Panc1 (cell line): Measurements from ENCODE around the gene FGF21. TPM values are rescaled to one million over a fixed set of nuclear protein-coding genes. Genes with fewer than 3 reads are reported as not detected.

Experiments used
- ATAC-seq: fragments of 200-7000 bp; cut with Tn5 transposase; 2 replicates; pipeline ENCODE4 v1.9.1; 2020; ENCODE audit warnings: mild to moderate bottlenecking, moderate library complexity
- BruUV-seq: library from RNA; stranded (reverse); fragments of 400-500 nt; replicated peaks from 2 replicates; lab custom pipeline; 2021; lab: Mats Ljungman, UMichigan
- CTCF ChIA-PET: fragments of 300-600 bp; sonication (Branson Sonifier 250); formaldehyde crosslinking; loops from one replicate; lab custom pipeline; 2022; ENCODE audit warnings: antibody characterized with exemption; lab: Charles Lee
- POLR2A ChIA-PET: fragments of 300-600 bp; sonication (Branson Sonifier 250); formaldehyde crosslinking; loops from one replicate; lab custom pipeline; 2022; ENCODE audit warnings: antibody characterized with exemption; lab: Charles Lee
- DNase-seq: peaks from one replicate; pipeline ENCODE4 v3.0.0-alpha.2; 2010; ENCODE audit warnings: low read depth, low spot score
- H3K27ac ChIP-seq: 2 replicates; pipeline ENCODE4 v1.5.1; 2011; ENCODE audit warnings: mild to moderate bottlenecking, low read length, inconsistent platforms
- H3K27me3 ChIP-seq: fragments of 200-500 bp; sonication (Bioruptor generic); 2 replicates; pipeline ENCODE4 v1.6.0; 2014; ENCODE audit warnings: low read length, inconsistent platforms; ENCODE audit not compliant: control insufficient read depth, insufficient read depth
- H3K36me3 ChIP-seq: fragments of 200-500 bp; sonication (Bioruptor generic); 2 replicates; pipeline ENCODE4 v1.5.1; 2014; ENCODE audit warnings: inconsistent platforms, mild to moderate bottlenecking, low read length, moderate library complexity; ENCODE audit not compliant: control insufficient read depth, insufficient read depth
- H3K4me1 ChIP-seq: 2 replicates; pipeline ENCODE4 v1.5.1; 2011; ENCODE audit warnings: inconsistent platforms, mild to moderate bottlenecking, low read length, moderate library complexity; ENCODE audit not compliant: control insufficient read depth, insufficient read depth
- H3K4me3 ChIP-seq, 2 experiments: 2 replicates each; pipeline ENCODE4 v1.5.1; 2011 to 2012; ENCODE audit warnings: low read depth in 2 of 2, low read length in 2 of 2, mild to moderate bottlenecking in 2 of 2, inconsistent platforms in 1 of 2, moderate library complexity in 1 of 2
- H3K9me3 ChIP-seq: fragments of 200-500 bp; sonication (Bioruptor generic); 2 replicates; pipeline ENCODE4 v1.5.1; 2014; ENCODE audit warnings: low read depth, mild to moderate bottlenecking, inconsistent platforms, low read length, moderate library complexity; ENCODE audit not compliant: control insufficient read depth, insufficient read depth
- CTCF ChIP-seq: fragments of 450-650 bp; IDR thresholded peaks from 2 replicates; pipeline ENCODE4 v1.5.1; 2017; ENCODE audit warnings: mild to moderate bottlenecking
- POLR2AphosphoS5 ChIP-seq: IDR thresholded peaks from 2 replicates; pipeline ENCODE4 v1.6.1; 2012; ENCODE audit warnings: mild to moderate bottlenecking, low read depth, low read length, moderate library complexity
- REST ChIP-seq, 2 experiments: IDR thresholded peaks; 2 replicates each; pipeline ENCODE4 v1.6.1; 2011 to 2012; ENCODE audit warnings: low read depth in 2 of 2, control low read depth in 1 of 2, low read length in 1 of 2, mild to moderate bottlenecking in 1 of 2, moderate library complexity in 1 of 2; ENCODE audit not compliant: insufficient read depth in 1 of 2
- SIN3A ChIP-seq: IDR thresholded peaks from 2 replicates; pipeline ENCODE4 v1.6.1; 2012; ENCODE audit warnings: low read depth, mild to moderate bottlenecking, low read length, moderate library complexity, borderline replicate concordance; ENCODE audit not compliant: insufficient read depth
- TCF7L2 ChIP-seq: IDR thresholded peaks from 2 replicates; pipeline ENCODE4 v1.6.1; 2011; ENCODE audit warnings: mild to moderate bottlenecking, low read depth, low read length, inconsistent platforms
- in situ Hi-C: cut with HindIII; loops from 2 replicates; pipeline ENCODE4 v1.10.0; 2016; ENCODE audit warnings: low sequenced_read_pairs, low pct_unique_long_range_greater_than_20kb
- intact Hi-C: fragments of 100-400 bp; cut with micrococcal nuclease; formaldehyde crosslinking; loops from one replicate; pipeline ENCODE4 v1.10.0; 2022; ENCODE audit not compliant: unreplicated experiment
- total RNA-seq: library from RNA; stranded (reverse); gene quantifications from one replicate; pipeline ENCODE4 v1.2.1, GENCODE V29; 2021; ENCODE audit not compliant: unreplicated experiment

Gene FGF21
- total RNA-seq, 1 experiment from 2014 or later: not detected

DNA sequence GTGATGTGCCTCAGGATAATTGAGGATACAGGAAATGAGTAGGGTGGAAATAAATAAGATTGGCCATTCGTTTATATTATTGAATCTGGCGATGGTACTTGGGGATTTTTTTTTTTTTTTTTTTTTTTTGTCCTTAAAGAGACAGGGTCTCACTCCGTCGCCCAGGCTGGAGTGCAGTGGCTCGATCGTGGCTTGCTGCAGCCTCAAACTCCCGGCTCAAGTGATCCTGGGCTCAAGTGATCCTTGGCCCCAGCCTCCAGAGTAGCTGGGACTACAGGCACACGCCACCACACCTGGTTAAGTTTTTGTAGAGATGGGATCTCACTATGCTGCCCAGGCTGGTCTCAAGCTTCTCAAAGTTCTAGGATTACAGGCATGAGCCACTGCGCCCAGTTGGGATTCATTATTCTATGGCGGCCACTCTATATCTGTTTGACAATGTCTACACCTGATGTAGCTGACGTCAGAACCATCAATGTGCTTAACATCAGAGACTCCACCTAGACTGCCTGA, 33.1 kb upstream of the FGF21 start:
- Histone ChIP-seq H3K4me1 (no peaks in the 10 kb centered on the region), H3K27me3 (no peaks in the 10 kb centered on the region), H3K36me3 (no peaks in the 10 kb centered on the region), H3K4me3 (no peak overlapping the region), H3K9me3 (no peaks in the 10 kb centered on the region), H3K27ac (no peak overlapping the region)
- POLR2A ChIA-PET: interaction anchor here (0.6 kb wide), 1 partner anchor 276 kb away, joined by 8 read pairs; no protein-coding TSS in a partner anchor
- no peak for ATAC-seq
- in situ Hi-C loops (no loop called here), intact Hi-C loops (no loop called here)
- BruUV-seq: no TSS peak
- no peak for DNase-seq
- TF ChIP-seq REST (IDR thresholded peaks at IDR 0.05; ENCODE audit: insufficient read depth in 1 of 2, low read depth in 2 of 2, low read length in 1 of 2): no peak
- no peak for TF ChIP-seq POLR2AphosphoS5
- TF ChIP-seq TCF7L2: no peak
- TF ChIP-seq CTCF: no peak
- no peak for TF ChIP-seq SIN3A
- CTCF ChIA-PET: no interaction called here

DNA sequence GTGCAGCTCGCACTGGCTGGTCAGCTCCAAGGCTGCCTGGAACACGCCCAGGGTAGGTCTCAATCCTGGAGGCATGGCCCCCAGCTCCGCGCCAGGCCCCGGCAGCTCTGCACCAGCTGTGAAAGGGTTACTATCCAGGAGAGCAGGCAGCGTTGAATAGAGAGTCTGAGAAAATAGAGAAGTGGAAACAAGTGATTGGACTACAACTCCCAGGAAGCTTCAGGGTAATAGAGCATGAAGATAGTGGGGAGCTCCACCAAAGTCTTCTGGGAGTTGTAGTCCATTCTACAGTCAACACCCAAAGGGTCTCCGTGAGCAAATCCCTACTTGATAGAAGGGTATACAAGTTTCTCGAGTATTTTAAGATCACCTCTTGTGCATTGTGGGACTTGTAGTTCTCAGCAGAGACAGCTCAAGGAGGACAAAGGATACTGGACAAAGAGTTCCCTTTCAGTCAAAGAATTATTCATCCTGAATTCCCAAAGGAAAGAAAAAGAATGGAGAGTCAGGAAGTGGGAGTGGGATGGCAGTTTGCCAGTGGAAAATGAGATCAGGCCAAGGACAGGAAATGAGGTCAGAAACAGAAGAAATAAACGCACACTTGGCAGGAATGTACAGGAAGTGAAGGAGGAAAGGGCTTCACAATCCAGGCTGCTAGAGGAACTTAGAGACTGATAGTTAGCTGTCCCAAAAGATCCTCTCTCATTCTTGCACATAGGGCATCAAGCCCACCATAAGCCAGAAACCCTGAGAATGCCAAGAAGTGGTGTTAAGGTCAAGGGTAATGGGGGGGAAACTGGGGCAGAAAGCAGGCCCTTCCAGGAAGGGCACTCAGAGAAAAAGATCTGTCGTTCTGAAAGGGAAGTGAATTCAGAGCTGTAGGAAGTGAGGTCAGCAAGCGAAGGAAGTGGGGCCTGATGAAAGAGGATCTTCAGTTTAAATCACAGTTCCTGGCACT, 30.2 kb upstream of the FGF21 start:
- no peaks in the 10 kb centered on the region for H3K9me3 ChIP-seq
- H3K4me1 ChIP-seq: no peaks in the 10 kb centered on the region
- peak overlapping the region; percentile 30; the same call in 1 of the 2 replicates for H3K27ac ChIP-seq
- DNase-seq: no peak
- 0 out of 2 replicates have a peak, but pooled peaks have one; percentile 32 for ATAC-seq
- in situ Hi-C loops: no loop called here
- intact Hi-C loops: no loop called here
- POLR2A ChIA-PET: interaction anchor here (0.6 kb wide), 1 partner anchor 9 kb away, joined by 13 read pairs; no protein-coding TSS in a partner anchor
- H3K4me3 ChIP-seq: no peak overlapping the region
- no peaks in the 10 kb centered on the region for H3K27me3 ChIP-seq
- TF ChIP-seq TCF7L2 (no peak), SIN3A (no peak)
- H3K36me3 ChIP-seq: no peaks in the 10 kb centered on the region
- CTCF ChIA-PET: no interaction called here
- no TSS peak for BruUV-seq
